ENCODE data around the gene ARL9. TPM values are rescaled to one million over a fixed set of nuclear protein-coding genes. Genes with fewer than 3 reads are reported as not detected.
A peak's percentile ranks its signal among the peaks of the same experiment; 100 is the strongest.

Gene ARL9
- total RNA-seq, 1 donor = 0.09 TPM

- TF ChIP-seq CTCF (IDR thresholded peaks at IDR 0.05; ENCODE audit: insufficient read depth, low read length) = no peak
- DNase-seq (ENCODE audit: low read depth) = peak; percentile 11
- peak overlapping the region; percentile 96 for H3K4me3 ChIP-seq (ENCODE audit: low read depth, low read length)
Observed at GRCh38 chr4:56466910-56467283, 38.7 kb upstream of the ARL9 start.

- TF ChIP-seq CTCF (IDR thresholded peaks at IDR 0.05; ENCODE audit: insufficient read depth, low read length) = no peak
- H3K4me3 ChIP-seq (ENCODE audit: low read depth, low read length) = peak within 1 kb of the TSS; percentile 96
- DNase-seq (ENCODE audit: low read depth) = peak; percentile 83
Observed at GRCh38 chr4:56467284-56468096, 38.1 kb upstream of the ARL9 start, which contains the start of gene SRP72. TSS of gene SRP72 (plus strand) at chr4:56467617. CDS start at chr4:56467636, 19 bp downstream.

GRCh38 chr4:56468097-56468422 is 37.5 kb upstream of the ARL9 start:
- DNase-seq (ENCODE audit: low read depth) = no peak
- peak overlapping the region; percentile 96 for H3K4me3 ChIP-seq (ENCODE audit: low read depth, low read length)
- no peak for TF ChIP-seq CTCF (IDR thresholded peaks at IDR 0.05; ENCODE audit: insufficient read depth, low read length)

GRCh38 chr4:56469489-56470210 is 35.9 kb upstream of the ARL9 start:
- TF ChIP-seq CTCF (IDR thresholded peaks at IDR 0.05; ENCODE audit: insufficient read depth, low read length) = no peak
- no peak overlapping the region for H3K4me3 ChIP-seq (ENCODE audit: low read depth, low read length)
- peak; percentile 28 for DNase-seq (ENCODE audit: low read depth)

GRCh38 chr4:56475917-56476316 is 29.7 kb upstream of the ARL9 start:
- DNase-seq (ENCODE audit: low read depth) = no peak
- TF ChIP-seq CTCF (IDR thresholded peaks at IDR 0.05; ENCODE audit: insufficient read depth, low read length) = no peak
- H3K4me3 ChIP-seq (ENCODE audit: low read depth, low read length) = no peak overlapping the region

- DNase-seq (ENCODE audit: low read depth) = no peak
- no peak for TF ChIP-seq CTCF (IDR thresholded peaks at IDR 0.05; ENCODE audit: insufficient read depth, low read length)
- no peak overlapping the region for H3K4me3 ChIP-seq (ENCODE audit: low read depth, low read length)
Observed at GRCh38 chr4:56477192-56477702, 28.3 kb upstream of the ARL9 start.
